Caco-2 (cell line): ENCODE measurements around the gene ARHGAP25. TPM values are rescaled to one million over a fixed set of nuclear protein-coding genes. Genes with fewer than 3 reads are reported as not detected.

Experiments used
- BruUV-seq: library from RNA; stranded (reverse); fragments of 400-500 nt; replicated peaks from 2 replicates; lab custom pipeline; 2021; lab: Mats Ljungman, UMichigan
- CTCF ChIA-PET: fragments of 300-600 bp; sonication (Branson Sonifier 250); formaldehyde crosslinking; loops from one replicate; lab custom pipeline; 2022; ENCODE audit warnings: antibody characterized with exemption; lab: Charles Lee
- POLR2A ChIA-PET: fragments of 300-600 bp; sonication (Branson Sonifier 250); formaldehyde crosslinking; loops from one replicate; lab custom pipeline; 2022; ENCODE audit warnings: antibody characterized with exemption; lab: Charles Lee
- DNase-seq, 2 experiments: peaks; one replicate each; pipeline versions ENCODE4 v3.0.0 to v3.0.0-alpha.2; 2020 to 2022
- H3K27me3 ChIP-seq: replicated peaks from 2 replicates; pipeline ENCODE4 v1.6.0; 2011; ENCODE audit warnings: low read length; ENCODE audit not compliant: control insufficient read depth, insufficient read depth
- H3K36me3 ChIP-seq: 2 replicates; pipeline ENCODE4 v1.5.1; 2011; ENCODE audit warnings: low read length; ENCODE audit not compliant: control insufficient read depth, insufficient read depth
- H3K4me1 ChIP-seq: fragments of 250-450 bp; sonication (Bioruptor Pico); 2 replicates; pipeline ENCODE4 v1.5.1; 2020; ENCODE audit warnings: mild to moderate bottlenecking
- H3K4me3 ChIP-seq: 2 replicates; pipeline ENCODE4 v1.5.1; 2011; ENCODE audit warnings: low read depth, mild to moderate bottlenecking, control low read depth, low read length
- H3K9me3 ChIP-seq: fragments of 250-450 bp; sonication (Bioruptor Pico); 2 replicates; pipeline ENCODE4 v1.5.1; 2020; ENCODE audit warnings: mild to moderate bottlenecking, moderate library complexity
- H3K27ac Mint-ChIP-seq: one replicate; pipeline ENCODE4 v1.8.0; 2022; ENCODE audit warnings: mixed read lengths; ENCODE audit not compliant: unreplicated experiment
- H3K27me3 Mint-ChIP-seq: one replicate; pipeline ENCODE4 v1.8.0; 2022; ENCODE audit warnings: mixed read lengths; ENCODE audit not compliant: insufficient read depth, unreplicated experiment
- H3K36me3 Mint-ChIP-seq: one replicate; pipeline ENCODE4 v1.8.0; 2022; ENCODE audit warnings: mild to moderate bottlenecking, mixed read lengths; ENCODE audit not compliant: insufficient read depth, unreplicated experiment
- H3K4me1 Mint-ChIP-seq: one replicate; pipeline ENCODE4 v1.8.0; 2022; ENCODE audit warnings: low read depth, mixed read lengths; ENCODE audit not compliant: unreplicated experiment
- H3K4me3 Mint-ChIP-seq: one replicate; pipeline ENCODE4 v1.8.0; 2022; ENCODE audit warnings: mild to moderate bottlenecking, moderate library complexity, mixed read lengths; ENCODE audit not compliant: unreplicated experiment
- H3K9me3 Mint-ChIP-seq: one replicate; pipeline ENCODE4 v1.8.0; 2022; ENCODE audit warnings: mixed read lengths; ENCODE audit not compliant: unreplicated experiment
- intact Hi-C: fragments of 100-400 bp; cut with micrococcal nuclease; formaldehyde crosslinking; loops from one replicate; pipeline ENCODE4 v1.10.0; 2022; ENCODE audit not compliant: unreplicated experiment
- total RNA-seq: library from RNA; stranded (reverse); gene quantifications from 2 replicates; pipeline ENCODE4 v1.2.3, GENCODE V29; 2022
- TF ChIP-seq, protein P1 (sequence below), 2 experiments: fragments of 200-600 bp in 1 of 2; IDR thresholded peaks; 1 replicate in 1 of 2; 2 replicates in 1 of 2; pipeline versions ENCODE4 v1.5.1 to v1.8.0; 2011 to 2022; ENCODE audit warnings: antibody characterized with exemption in 1 of 2, control low read depth in 1 of 2, inconsistent platforms in 1 of 2, low read depth in 1 of 2, low read length in 1 of 2, mild to moderate bottlenecking in 1 of 2, moderate library complexity in 1 of 2; ENCODE audit not compliant: insufficient read depth in 1 of 2, severe bottlenecking in 1 of 2, unreplicated experiment in 1 of 2

ARHGAP25 gene
- total RNA-seq, 1 experiment from 2014 or later: 0.48 TPM

DNA sequence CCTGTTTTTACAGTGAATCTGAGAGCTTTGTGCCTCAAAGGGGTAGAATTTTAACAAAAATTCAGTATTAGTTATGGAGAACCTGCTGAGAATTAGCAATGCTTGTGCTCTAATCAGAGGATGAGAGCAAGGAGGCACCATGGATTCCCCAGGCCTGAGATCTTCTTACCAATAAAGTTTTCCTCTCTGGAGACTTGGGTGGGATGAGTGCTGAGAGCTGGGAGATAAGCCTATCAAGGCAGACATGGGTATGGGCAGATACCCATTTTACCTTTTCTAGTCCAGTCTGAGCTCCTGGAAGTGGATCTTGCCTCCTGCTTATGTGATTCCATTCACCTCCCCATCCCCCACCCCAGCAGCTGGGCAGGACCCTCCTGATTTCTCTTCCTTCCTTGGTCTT, 82.7 kb downstream of the ARHGAP25 start:
- Mint-ChIP-seq H3K27me3 (peaks cover 4% of the 10 kb centered on the region), H3K4me3 (no peak overlapping the region), H3K4me1 (no peaks in the 10 kb centered on the region), H3K9me3 (no peaks in the 10 kb centered on the region), H3K36me3 (no peaks in the 10 kb centered on the region), H3K27ac (no peak overlapping the region)
- no peaks in the 10 kb centered on the region for H3K9me3 ChIP-seq
- no peak for DNase-seq
- intact Hi-C loops: no loop called here
- ChIA-PET POLR2A (no interaction called here), CTCF (no interaction called here)
- H3K4me3 ChIP-seq: no peak overlapping the region
- TF ChIP-seq, protein P1, sequence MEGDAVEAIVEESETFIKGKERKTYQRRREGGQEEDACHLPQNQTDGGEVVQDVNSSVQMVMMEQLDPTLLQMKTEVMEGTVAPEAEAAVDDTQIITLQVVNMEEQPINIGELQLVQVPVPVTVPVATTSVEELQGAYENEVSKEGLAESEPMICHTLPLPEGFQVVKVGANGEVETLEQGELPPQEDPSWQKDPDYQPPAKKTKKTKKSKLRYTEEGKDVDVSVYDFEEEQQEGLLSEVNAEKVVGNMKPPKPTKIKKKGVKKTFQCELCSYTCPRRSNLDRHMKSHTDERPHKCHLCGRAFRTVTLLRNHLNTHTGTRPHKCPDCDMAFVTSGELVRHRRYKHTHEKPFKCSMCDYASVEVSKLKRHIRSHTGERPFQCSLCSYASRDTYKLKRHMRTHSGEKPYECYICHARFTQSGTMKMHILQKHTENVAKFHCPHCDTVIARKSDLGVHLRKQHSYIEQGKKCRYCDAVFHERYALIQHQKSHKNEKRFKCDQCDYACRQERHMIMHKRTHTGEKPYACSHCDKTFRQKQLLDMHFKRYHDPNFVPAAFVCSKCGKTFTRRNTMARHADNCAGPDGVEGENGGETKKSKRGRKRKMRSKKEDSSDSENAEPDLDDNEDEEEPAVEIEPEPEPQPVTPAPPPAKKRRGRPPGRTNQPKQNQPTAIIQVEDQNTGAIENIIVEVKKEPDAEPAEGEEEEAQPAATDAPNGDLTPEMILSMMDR (IDR thresholded peaks at IDR 0.05; ENCODE audit: insufficient read depth in 1 of 2, low read depth in 1 of 2, low read length in 1 of 2, severe bottlenecking in 1 of 2, unreplicated experiment in 1 of 2): no peak
- H3K27me3 ChIP-seq: no peaks in the 10 kb centered on the region
- no peaks in the 10 kb centered on the region for H3K36me3 ChIP-seq
- BruUV-seq: no TSS peak
- H3K4me1 ChIP-seq: no peaks in the 10 kb centered on the region

DNA sequence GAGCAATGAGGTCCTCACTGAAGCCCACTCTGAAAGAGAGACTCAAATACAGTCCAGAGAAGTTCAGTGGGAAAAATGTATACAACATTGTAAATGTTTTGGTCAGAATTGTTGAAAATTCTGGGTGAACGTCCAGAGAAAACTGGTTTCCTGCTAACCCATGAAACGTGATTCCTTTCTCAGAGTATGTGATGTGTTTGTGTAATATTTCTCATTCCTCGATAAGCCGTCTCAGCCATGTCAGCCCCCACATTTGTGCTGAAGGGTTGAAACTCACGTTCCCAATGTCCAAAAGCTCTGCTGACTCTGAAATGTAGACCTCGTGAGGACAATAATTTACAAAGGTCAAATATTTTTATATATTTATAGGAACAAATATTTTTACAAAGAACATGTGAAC, 84.9 kb downstream of the ARHGAP25 start:
- no peaks in the 10 kb centered on the region for H3K4me1 ChIP-seq
- no peak overlapping the region for H3K4me3 Mint-ChIP-seq
- TF ChIP-seq, protein P1 (IDR thresholded peaks at IDR 0.05; ENCODE audit: insufficient read depth in 1 of 2, low read depth in 1 of 2, low read length in 1 of 2, severe bottlenecking in 1 of 2, unreplicated experiment in 1 of 2): no peak
- H3K27me3 Mint-ChIP-seq: no peaks in the 10 kb centered on the region
- no peak for DNase-seq
- no peaks in the 10 kb centered on the region for H3K36me3 Mint-ChIP-seq
- no peaks in the 10 kb centered on the region for H3K9me3 ChIP-seq
- no TSS peak for BruUV-seq
- H3K27ac Mint-ChIP-seq: no peak overlapping the region
- no peak overlapping the region for H3K4me3 ChIP-seq
- ChIA-PET POLR2A (no interaction called here), CTCF (no interaction called here)
- no peaks in the 10 kb centered on the region for H3K27me3 ChIP-seq
- H3K36me3 ChIP-seq: no peaks in the 10 kb centered on the region
- H3K4me1 Mint-ChIP-seq: no peaks in the 10 kb centered on the region
- H3K9me3 Mint-ChIP-seq: no peaks in the 10 kb centered on the region
- intact Hi-C loops: no loop called here

DNA sequence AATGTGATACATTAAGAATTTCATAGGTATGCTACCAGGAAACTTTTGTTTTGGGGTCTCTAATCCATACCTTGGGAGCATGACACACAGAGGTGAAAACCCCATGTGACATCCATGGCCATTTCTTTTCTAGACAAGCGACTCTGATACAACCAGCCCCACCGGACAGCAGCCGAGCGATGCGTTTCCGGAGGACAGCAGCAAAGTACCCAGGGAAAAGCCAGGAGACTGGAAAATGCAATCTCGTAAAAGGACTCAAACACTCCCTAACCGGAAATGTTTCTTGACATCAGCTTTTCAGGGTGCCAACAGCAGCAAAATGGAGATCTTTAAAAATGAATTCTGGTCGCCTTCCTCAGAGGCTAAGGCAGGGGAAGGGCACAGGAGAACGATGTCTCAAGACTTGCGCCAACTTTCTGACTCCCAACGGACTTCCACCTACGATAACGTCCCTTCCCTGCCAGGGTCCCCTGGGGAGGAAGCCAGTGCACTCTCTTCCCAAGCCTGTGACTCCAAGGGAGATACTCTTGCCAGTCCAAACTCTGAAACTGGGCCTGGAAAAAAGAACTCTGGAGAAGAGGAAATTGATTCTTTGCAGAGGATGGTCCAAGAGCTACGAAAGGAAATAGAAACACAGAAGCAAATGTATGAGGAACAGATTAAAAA, 87.7 kb downstream of the ARHGAP25 start:
- no peak for DNase-seq
- Histone ChIP-seq H3K9me3 (no peaks in the 10 kb centered on the region), H3K36me3 (no peaks in the 10 kb centered on the region), H3K27me3 (no peaks in the 10 kb centered on the region), H3K4me3 (no peak overlapping the region), H3K4me1 (no peaks in the 10 kb centered on the region)
- Mint-ChIP-seq H3K27me3 (peaks cover 4% of the 10 kb centered on the region), H3K36me3 (no peaks in the 10 kb centered on the region), H3K4me1 (no peaks in the 10 kb centered on the region), H3K27ac (no peak overlapping the region), H3K4me3 (no peak overlapping the region), H3K9me3 (no peaks in the 10 kb centered on the region)
- POLR2A ChIA-PET: no interaction called here
- CTCF ChIA-PET: no interaction called here
- TF ChIP-seq, protein P1 (IDR thresholded peaks at IDR 0.05; ENCODE audit: insufficient read depth in 1 of 2, low read depth in 1 of 2, low read length in 1 of 2, severe bottlenecking in 1 of 2, unreplicated experiment in 1 of 2): no peak
- BruUV-seq: no TSS peak
- intact Hi-C loops: no loop called here
